ENCODE measurements around the gene CCDC71.

CCDC71 gene

GRCh38 chr3:49124991-49125670 is 41.0 kb downstream of the CCDC71 start:
- Histone ChIP-seq H3K27me3 (ENCODE audit: control insufficient read depth in 3 of 3, insufficient read depth in 3 of 3, low read depth in 1 of 3, low read length in 3 of 3) (no peaks in the 10 kb centered on the region), H3K4me3 (ENCODE audit: low read length in 2 of 2) (no peak overlapping the region)
- DNase-seq (ENCODE audit: low spot score), result no peak

GRCh38 chr3:49124203-49124602 is 41.9 kb downstream of the CCDC71 start:
- Histone ChIP-seq H2AK5ac (ENCODE audit: low read depth, low read length) (no peak overlapping the region), H2BK5ac (ENCODE audit: low read length) (no peak overlapping the region), H3K4me1 (ENCODE audit: control insufficient read depth in 2 of 2, insufficient read depth in 1 of 2, low read depth in 1 of 2, low read length in 2 of 2) (peaks cover 8 to 9% of the 10 kb centered on the region in 2 donors), H2BK12ac (ENCODE audit: low read length) (no peak overlapping the region), H3K14ac (ENCODE audit: low read length) (no peak overlapping the region), H2AFZ (ENCODE audit: low read length) (no peak overlapping the region), H3K27ac (replicated peaks; ENCODE audit: low read length) (no peak overlapping the region), H4K8ac (ENCODE audit: low read depth, low read length) (no peak overlapping the region), H2BK15ac (ENCODE audit: low read length) (no peak overlapping the region), H3K36me3 (replicated peaks in 1 of 2; ENCODE audit: control insufficient read depth in 2 of 2, insufficient read depth in 2 of 2, low read length in 2 of 2) (peaks cover 42% of the 10 kb centered on the region in 2 donors), H3K18ac (ENCODE audit: low read length) (no peak overlapping the region), H3K23ac (ENCODE audit: low read depth, low read length, poor library complexity) (no peak overlapping the region), H3K9ac (ENCODE audit: low read depth, low read length, poor library complexity) (peak overlapping the region; percentile 12), H3K4me3 (ENCODE audit: low read length in 2 of 2) (no peak overlapping the region), H3K27me3 (ENCODE audit: control insufficient read depth in 3 of 3, insufficient read depth in 3 of 3, low read depth in 1 of 3, low read length in 3 of 3) (no peaks in the 10 kb centered on the region), H3K79me1 (ENCODE audit: low read depth, low read length) (peaks cover 5% of the 10 kb centered on the region), H3K9me3 (replicated peaks in 1 of 2; ENCODE audit: control insufficient read depth in 2 of 2, insufficient read depth in 1 of 2, low read depth in 1 of 2, low read length in 2 of 2) (peaks cover 0 to 1% of the 10 kb centered on the region in 2 donors), H4K91ac (ENCODE audit: low read depth, low read length, poor library complexity) (no peak overlapping the region), H2BK120ac (ENCODE audit: low read depth, low read length) (no peak overlapping the region), H3K4ac (ENCODE audit: low read length) (no peak overlapping the region), H3K4me2 (ENCODE audit: insufficient read depth, low read length, poor library complexity, severe bottlenecking) (no peak overlapping the region)
- WGBS, 2 donors (ENCODE audit: extremely low coverage in 2 of 2, insufficient read length in 2 of 2, insufficient replicate concordance in 1 of 2), result no CpG with 5 or more reads among the region's 7 CpGs
- no peak for DNase-seq (ENCODE audit: low spot score)

More at GRCh38 chr3:49124991-49125670, 41.0 kb downstream of the CCDC71 start:
- H3K27ac ChIP-seq (replicated peaks; ENCODE audit: low read length), result no peak overlapping the region
- no peak overlapping the region for H3K4ac ChIP-seq (ENCODE audit: low read length)
- peaks cover 2% of the 10 kb centered on the region in 2 donors for H3K4me1 ChIP-seq (ENCODE audit: control insufficient read depth in 2 of 2, insufficient read depth in 1 of 2, low read depth in 1 of 2, low read length in 2 of 2)
- H2AFZ ChIP-seq (ENCODE audit: low read length), result no peak overlapping the region
- no peak overlapping the region for H4K91ac ChIP-seq (ENCODE audit: low read depth, low read length, poor library complexity)
- no peak overlapping the region for H2AK5ac ChIP-seq (ENCODE audit: low read depth, low read length)
- H2BK5ac ChIP-seq (ENCODE audit: low read length), result no peak overlapping the region
- H2BK15ac ChIP-seq (ENCODE audit: low read length), result no peak overlapping the region
- no CpG with 5 or more reads among the region's 14 CpGs for WGBS, 2 donors (ENCODE audit: extremely low coverage in 2 of 2, insufficient read length in 2 of 2, insufficient replicate concordance in 1 of 2)
- no peak overlapping the region for H3K14ac ChIP-seq (ENCODE audit: low read length)
- no peak overlapping the region for H3K18ac ChIP-seq (ENCODE audit: low read length)
- H3K36me3 ChIP-seq (replicated peaks in 1 of 2; ENCODE audit: control insufficient read depth in 2 of 2, insufficient read depth in 2 of 2, low read length in 2 of 2), result peaks cover 41 to 46% of the 10 kb centered on the region in 2 donors
- peak overlapping the region; percentile 3 for H3K9ac ChIP-seq (ENCODE audit: low read depth, low read length, poor library complexity)
- H4K8ac ChIP-seq (ENCODE audit: low read depth, low read length), result no peak overlapping the region
- no peak overlapping the region for H3K4me2 ChIP-seq (ENCODE audit: insufficient read depth, low read length, poor library complexity, severe bottlenecking)
- no peak overlapping the region for H2BK120ac ChIP-seq (ENCODE audit: low read depth, low read length)
- H3K9me3 ChIP-seq (replicated peaks in 1 of 2; ENCODE audit: control insufficient read depth in 2 of 2, insufficient read depth in 1 of 2, low read depth in 1 of 2, low read length in 2 of 2), result peaks cover 0 to 1% of the 10 kb centered on the region in 2 donors
- H3K79me1 ChIP-seq (ENCODE audit: low read depth, low read length), result peaks cover 4% of the 10 kb centered on the region
- H3K23ac ChIP-seq (ENCODE audit: low read depth, low read length, poor library complexity), result no peak overlapping the region
- H2BK12ac ChIP-seq (ENCODE audit: low read length), result no peak overlapping the region

DNA sequence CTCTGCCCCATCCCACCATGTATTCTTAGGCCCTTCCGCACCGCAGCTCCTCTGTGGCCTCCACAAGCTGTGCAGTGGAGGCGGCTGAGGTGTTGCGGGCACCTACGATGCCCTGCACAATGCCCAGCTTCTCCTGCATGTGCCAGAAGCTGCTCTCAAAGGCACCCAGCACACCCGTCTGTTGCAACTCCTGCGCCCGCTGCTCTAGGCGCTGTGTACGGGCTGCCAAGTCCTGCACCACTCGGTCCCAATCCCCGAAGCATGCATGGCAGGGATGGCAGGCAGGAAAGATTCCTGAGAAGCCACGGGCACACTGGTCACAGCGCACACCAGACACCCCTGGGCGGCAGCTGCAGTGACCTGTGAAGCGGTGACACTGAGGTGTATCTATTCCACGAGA is 42.4 kb downstream of the CCDC71 start:
- H2BK5ac ChIP-seq (ENCODE audit: low read length), result no peak overlapping the region
- peaks cover 0 to 3% of the 10 kb centered on the region in 2 donors for H3K9me3 ChIP-seq (replicated peaks in 1 of 2; ENCODE audit: control insufficient read depth in 2 of 2, insufficient read depth in 1 of 2, low read depth in 1 of 2, low read length in 2 of 2)
- peak overlapping the region; percentile 12 for H3K9ac ChIP-seq (ENCODE audit: low read depth, low read length, poor library complexity)
- no peaks in the 10 kb centered on the region for H3K27me3 ChIP-seq (ENCODE audit: control insufficient read depth in 3 of 3, insufficient read depth in 3 of 3, low read depth in 1 of 3, low read length in 3 of 3)
- H3K18ac ChIP-seq (ENCODE audit: low read length), result no peak overlapping the region
- DNase-seq (ENCODE audit: low spot score), result no peak
- no peak overlapping the region for H3K4me2 ChIP-seq (ENCODE audit: insufficient read depth, low read length, poor library complexity, severe bottlenecking)
- H2BK12ac ChIP-seq (ENCODE audit: low read length), result no peak overlapping the region
- H2BK120ac ChIP-seq (ENCODE audit: low read depth, low read length), result no peak overlapping the region
- H3K79me1 ChIP-seq (ENCODE audit: low read depth, low read length), result peaks cover 5% of the 10 kb centered on the region
- H3K27ac ChIP-seq (replicated peaks; ENCODE audit: low read length), result no peak overlapping the region
- peak overlapping the region; percentile 44 for H3K23ac ChIP-seq (ENCODE audit: low read depth, low read length, poor library complexity)
- no peak overlapping the region for H3K4me3 ChIP-seq (ENCODE audit: low read length in 2 of 2)
- no peak overlapping the region for H3K4ac ChIP-seq (ENCODE audit: low read length)
- H3K14ac ChIP-seq (ENCODE audit: low read length), result no peak overlapping the region
- H2AFZ ChIP-seq (ENCODE audit: low read length), result no peak overlapping the region
- H2BK15ac ChIP-seq (ENCODE audit: low read length), result no peak overlapping the region
- H2AK5ac ChIP-seq (ENCODE audit: low read depth, low read length), result no peak overlapping the region
- no peak overlapping the region for H4K91ac ChIP-seq (ENCODE audit: low read depth, low read length, poor library complexity)
- no peak overlapping the region for H4K8ac ChIP-seq (ENCODE audit: low read depth, low read length)
- H3K4me1 ChIP-seq (ENCODE audit: control insufficient read depth in 2 of 2, insufficient read depth in 1 of 2, low read depth in 1 of 2, low read length in 2 of 2), result peaks cover 8 to 9% of the 10 kb centered on the region in 2 donors
- H3K36me3 ChIP-seq (replicated peaks in 1 of 2; ENCODE audit: control insufficient read depth in 2 of 2, insufficient read depth in 2 of 2, low read length in 2 of 2), result peaks cover 46 to 48% of the 10 kb centered on the region in 2 donors
- WGBS, 2 donors (ENCODE audit: extremely low coverage in 2 of 2, insufficient read length in 2 of 2, insufficient replicate concordance in 1 of 2), result no CpG with 5 or more reads among the region's 17 CpGs

DNA sequence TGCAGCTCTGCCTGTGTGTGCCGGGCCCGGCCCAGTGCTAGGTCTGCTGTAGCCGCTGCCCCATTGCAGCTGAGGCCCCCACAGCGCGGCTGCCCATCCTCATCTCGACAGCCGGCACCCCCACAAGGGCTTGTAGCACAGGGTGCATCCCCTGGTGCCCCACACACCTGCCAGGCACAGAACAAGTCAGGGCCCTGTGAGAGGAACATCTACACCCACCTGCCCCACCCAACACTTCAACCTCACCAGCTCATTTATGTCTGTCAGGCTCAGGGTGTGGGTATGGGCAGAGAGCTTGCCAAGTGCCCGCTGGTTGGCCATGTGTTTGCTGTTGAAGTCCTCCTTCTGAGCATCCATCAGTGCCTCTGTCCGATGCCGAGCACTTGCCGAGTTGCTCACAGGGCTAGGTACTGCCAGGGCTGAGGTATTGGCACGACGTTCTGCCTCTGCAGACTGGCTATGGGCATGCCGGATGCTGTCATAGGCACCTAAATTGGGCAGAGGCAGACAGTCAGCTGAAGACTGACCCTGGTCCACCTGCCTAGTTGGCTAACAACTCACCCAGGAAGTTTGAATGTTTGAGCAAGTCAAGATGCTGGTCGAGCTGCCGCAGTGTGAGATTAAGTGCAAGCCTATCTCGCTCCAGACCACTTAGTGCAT is 43.1 kb downstream of the CCDC71 start:
- Histone ChIP-seq H3K27ac (replicated peaks; ENCODE audit: low read length) (no peak overlapping the region), H3K27me3 (ENCODE audit: control insufficient read depth in 3 of 3, insufficient read depth in 3 of 3, low read depth in 1 of 3, low read length in 3 of 3) (no peaks in the 10 kb centered on the region), H3K4ac (ENCODE audit: low read length) (no peak overlapping the region), H2BK5ac (ENCODE audit: low read length) (peak overlapping the region; percentile 18), H3K36me3 (replicated peaks in 1 of 2; ENCODE audit: control insufficient read depth in 2 of 2, insufficient read depth in 2 of 2, low read length in 2 of 2) (peaks cover 43 to 50% of the 10 kb centered on the region in 2 donors), H3K79me1 (ENCODE audit: low read depth, low read length) (peaks cover 5% of the 10 kb centered on the region), H4K8ac (ENCODE audit: low read depth, low read length) (no peak overlapping the region), H3K14ac (ENCODE audit: low read length) (no peak overlapping the region), H3K18ac (ENCODE audit: low read length) (no peak overlapping the region), H2AFZ (ENCODE audit: low read length) (no peak overlapping the region), H2AK5ac (ENCODE audit: low read depth, low read length) (no peak overlapping the region), H2BK12ac (ENCODE audit: low read length) (no peak overlapping the region), H3K9me3 (replicated peaks in 1 of 2; ENCODE audit: control insufficient read depth in 2 of 2, insufficient read depth in 1 of 2, low read depth in 1 of 2, low read length in 2 of 2) (peaks cover 0 to 3% of the 10 kb centered on the region in 2 donors), H4K91ac (ENCODE audit: low read depth, low read length, poor library complexity) (no peak overlapping the region), H3K4me1 (ENCODE audit: control insufficient read depth in 2 of 2, insufficient read depth in 1 of 2, low read depth in 1 of 2, low read length in 2 of 2) (peaks cover 8 to 9% of the 10 kb centered on the region in 2 donors), H3K4me3 (ENCODE audit: low read length in 2 of 2) (peak overlapping the region in 1 of 2 donors; percentile 11), H2BK15ac (ENCODE audit: low read length) (no peak overlapping the region), H2BK120ac (ENCODE audit: low read depth, low read length) (no peak overlapping the region), H3K4me2 (ENCODE audit: insufficient read depth, low read length, poor library complexity, severe bottlenecking) (no peak overlapping the region), H3K9ac (ENCODE audit: low read depth, low read length, poor library complexity) (peak overlapping the region; percentile 15), H3K23ac (ENCODE audit: low read depth, low read length, poor library complexity) (peak overlapping the region; percentile 44)
- no peak for DNase-seq (ENCODE audit: low spot score)
- no CpG with 5 or more reads among the region's 17 CpGs for WGBS, 2 donors (ENCODE audit: extremely low coverage in 2 of 2, insufficient read length in 2 of 2, insufficient replicate concordance in 1 of 2)

Data from neuronal stem cell (in vitro differentiated cells).